ENCODE data around the gene NDUFC2.

DNA sequence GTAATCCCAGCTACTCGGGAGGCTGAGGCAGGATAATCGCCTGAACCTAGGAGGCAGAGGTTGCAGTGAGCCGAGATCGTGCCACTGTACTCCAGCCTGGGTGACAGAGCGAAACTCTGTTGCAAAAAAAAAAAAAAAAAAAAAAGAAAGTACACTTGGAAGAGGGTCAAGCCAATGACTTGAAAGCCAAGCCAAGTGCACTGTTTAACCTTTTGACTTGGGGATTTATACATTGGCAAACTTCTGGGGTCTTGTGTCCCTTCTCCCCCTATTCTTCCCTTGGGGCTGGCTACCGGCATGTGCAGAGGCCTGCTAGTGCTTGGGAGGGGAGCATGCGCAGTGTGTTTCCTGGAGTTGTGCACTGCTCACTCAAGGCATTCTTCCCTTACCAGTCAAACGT, 30.3 kb downstream of the NDUFC2 start:
- TF ChIP-seq, protein P1, sequence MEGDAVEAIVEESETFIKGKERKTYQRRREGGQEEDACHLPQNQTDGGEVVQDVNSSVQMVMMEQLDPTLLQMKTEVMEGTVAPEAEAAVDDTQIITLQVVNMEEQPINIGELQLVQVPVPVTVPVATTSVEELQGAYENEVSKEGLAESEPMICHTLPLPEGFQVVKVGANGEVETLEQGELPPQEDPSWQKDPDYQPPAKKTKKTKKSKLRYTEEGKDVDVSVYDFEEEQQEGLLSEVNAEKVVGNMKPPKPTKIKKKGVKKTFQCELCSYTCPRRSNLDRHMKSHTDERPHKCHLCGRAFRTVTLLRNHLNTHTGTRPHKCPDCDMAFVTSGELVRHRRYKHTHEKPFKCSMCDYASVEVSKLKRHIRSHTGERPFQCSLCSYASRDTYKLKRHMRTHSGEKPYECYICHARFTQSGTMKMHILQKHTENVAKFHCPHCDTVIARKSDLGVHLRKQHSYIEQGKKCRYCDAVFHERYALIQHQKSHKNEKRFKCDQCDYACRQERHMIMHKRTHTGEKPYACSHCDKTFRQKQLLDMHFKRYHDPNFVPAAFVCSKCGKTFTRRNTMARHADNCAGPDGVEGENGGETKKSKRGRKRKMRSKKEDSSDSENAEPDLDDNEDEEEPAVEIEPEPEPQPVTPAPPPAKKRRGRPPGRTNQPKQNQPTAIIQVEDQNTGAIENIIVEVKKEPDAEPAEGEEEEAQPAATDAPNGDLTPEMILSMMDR (conservative IDR thresholded peaks at IDR 0.05; ENCODE audit: low read depth, low read length), result no peak
- no peak for TF ChIP-seq EZH2 (IDR thresholded peaks at IDR 0.05; ENCODE audit: borderline replicate concordance, low read depth, low read length, poor library complexity, severe bottlenecking)

Data from A673 (cell line).